ENCODE data around the gene TJP2.

Gene TJP2

DNA sequence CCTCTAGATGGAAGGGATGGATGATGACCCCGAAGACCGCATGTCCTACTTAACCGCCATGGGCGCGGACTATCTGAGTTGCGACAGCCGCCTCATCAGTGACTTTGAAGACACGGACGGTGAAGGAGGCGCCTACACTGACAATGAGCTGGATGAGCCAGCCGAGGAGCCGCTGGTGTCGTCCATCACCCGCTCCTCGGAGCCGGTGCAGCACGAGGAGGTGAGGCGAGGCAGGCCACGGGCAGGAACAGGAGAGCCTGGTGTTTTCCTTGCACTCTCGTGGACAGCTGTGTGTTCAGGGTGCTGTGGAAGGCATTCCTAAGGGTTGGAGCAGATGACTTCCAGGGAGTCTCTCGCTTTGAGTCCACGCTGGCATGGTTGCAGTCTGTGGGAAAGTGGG is 73.9 kb downstream of the TJP2 start:
- Histone ChIP-seq H4K20me1 (ENCODE audit: insufficient read depth) (no peaks in the 10 kb centered on the region), H3K4me3 (IDR thresholded peaks at IDR 0.05; ENCODE audit: insufficient read depth, low read depth, low read length) (no peak overlapping the region), H2AFZ (ENCODE audit: low read depth) (no peak overlapping the region), H3K27ac (no peak overlapping the region), H3K27me3 (ENCODE audit: insufficient read depth, low read depth) (no peaks in the 10 kb centered on the region), H3K36me3 (ENCODE audit: insufficient read depth) (no peaks in the 10 kb centered on the region), H3K4me2 (no peak overlapping the region), H3K9ac (no peak overlapping the region), H3K4me1 (ENCODE audit: low read depth, poor library complexity, severe bottlenecking) (no peaks in the 10 kb centered on the region), H3K79me2 (ENCODE audit: insufficient read depth, low read depth) (no peaks in the 10 kb centered on the region)
- TF ChIP-seq, protein P1, sequence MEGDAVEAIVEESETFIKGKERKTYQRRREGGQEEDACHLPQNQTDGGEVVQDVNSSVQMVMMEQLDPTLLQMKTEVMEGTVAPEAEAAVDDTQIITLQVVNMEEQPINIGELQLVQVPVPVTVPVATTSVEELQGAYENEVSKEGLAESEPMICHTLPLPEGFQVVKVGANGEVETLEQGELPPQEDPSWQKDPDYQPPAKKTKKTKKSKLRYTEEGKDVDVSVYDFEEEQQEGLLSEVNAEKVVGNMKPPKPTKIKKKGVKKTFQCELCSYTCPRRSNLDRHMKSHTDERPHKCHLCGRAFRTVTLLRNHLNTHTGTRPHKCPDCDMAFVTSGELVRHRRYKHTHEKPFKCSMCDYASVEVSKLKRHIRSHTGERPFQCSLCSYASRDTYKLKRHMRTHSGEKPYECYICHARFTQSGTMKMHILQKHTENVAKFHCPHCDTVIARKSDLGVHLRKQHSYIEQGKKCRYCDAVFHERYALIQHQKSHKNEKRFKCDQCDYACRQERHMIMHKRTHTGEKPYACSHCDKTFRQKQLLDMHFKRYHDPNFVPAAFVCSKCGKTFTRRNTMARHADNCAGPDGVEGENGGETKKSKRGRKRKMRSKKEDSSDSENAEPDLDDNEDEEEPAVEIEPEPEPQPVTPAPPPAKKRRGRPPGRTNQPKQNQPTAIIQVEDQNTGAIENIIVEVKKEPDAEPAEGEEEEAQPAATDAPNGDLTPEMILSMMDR (conservative IDR thresholded peaks at IDR 0.05; ENCODE audit: low read depth, low read length), result no peak

GRCh38 chr9:69249337-69249736 is 75.3 kb downstream of the TJP2 start:
- Histone ChIP-seq H3K4me1 (ENCODE audit: low read depth, poor library complexity, severe bottlenecking) (no peaks in the 10 kb centered on the region), H4K20me1 (ENCODE audit: insufficient read depth) (no peaks in the 10 kb centered on the region), H2AFZ (ENCODE audit: low read depth) (no peak overlapping the region), H3K4me3 (IDR thresholded peaks at IDR 0.05; ENCODE audit: insufficient read depth, low read depth, low read length) (no peak overlapping the region), H3K79me2 (ENCODE audit: insufficient read depth, low read depth) (no peaks in the 10 kb centered on the region), H3K36me3 (ENCODE audit: insufficient read depth) (no peaks in the 10 kb centered on the region), H3K9ac (no peak overlapping the region), H3K27ac (no peak overlapping the region), H3K4me2 (no peak overlapping the region), H3K27me3 (ENCODE audit: insufficient read depth, low read depth) (no peaks in the 10 kb centered on the region)
- TF ChIP-seq, protein P1 (conservative IDR thresholded peaks at IDR 0.05; ENCODE audit: low read depth, low read length), result no peak

DNA sequence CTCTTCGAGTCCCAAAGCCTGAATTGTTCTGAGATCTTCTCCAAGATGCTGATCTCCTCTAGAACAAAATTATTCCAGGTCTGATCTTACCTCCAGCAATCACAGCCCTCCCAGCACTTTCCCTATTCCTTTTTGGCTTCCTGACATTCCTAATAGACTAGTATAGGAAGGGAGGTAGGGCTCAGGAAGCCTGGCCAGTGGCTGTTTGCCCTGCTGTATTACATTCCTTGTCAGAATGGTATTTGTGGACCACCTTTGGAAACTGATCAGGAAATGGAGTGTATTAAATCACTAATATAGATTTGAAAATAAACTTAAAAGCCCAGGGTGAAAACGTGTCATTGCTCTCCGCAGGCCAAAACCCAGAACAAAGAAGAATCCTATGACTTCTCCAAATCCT is 76.6 kb downstream of the TJP2 start:
- H3K4me2 ChIP-seq, result no peak overlapping the region
- no peaks in the 10 kb centered on the region for H3K79me2 ChIP-seq (ENCODE audit: insufficient read depth, low read depth)
- H3K27ac ChIP-seq, result no peak overlapping the region
- H2AFZ ChIP-seq (ENCODE audit: low read depth), result no peak overlapping the region
- no peaks in the 10 kb centered on the region for H3K4me1 ChIP-seq (ENCODE audit: low read depth, poor library complexity, severe bottlenecking)
- no peaks in the 10 kb centered on the region for H3K36me3 ChIP-seq (ENCODE audit: insufficient read depth)
- H4K20me1 ChIP-seq (ENCODE audit: insufficient read depth), result no peaks in the 10 kb centered on the region
- H3K27me3 ChIP-seq (ENCODE audit: insufficient read depth, low read depth), result no peaks in the 10 kb centered on the region
- TF ChIP-seq, protein P1 (conservative IDR thresholded peaks at IDR 0.05; ENCODE audit: low read depth, low read length), result no peak
- H3K9ac ChIP-seq, result no peak overlapping the region
- H3K4me3 ChIP-seq (IDR thresholded peaks at IDR 0.05; ENCODE audit: insufficient read depth, low read depth, low read length), result no peak overlapping the region

GRCh38 chr9:69252436-69252835 is 78.4 kb downstream of the TJP2 start:
- H3K9ac ChIP-seq, result no peak overlapping the region
- H3K4me1 ChIP-seq (ENCODE audit: low read depth, poor library complexity, severe bottlenecking), result no peaks in the 10 kb centered on the region
- H3K4me2 ChIP-seq, result no peak overlapping the region
- H3K27ac ChIP-seq, result no peak overlapping the region
- no peaks in the 10 kb centered on the region for H4K20me1 ChIP-seq (ENCODE audit: insufficient read depth)
- no peak overlapping the region for H3K4me3 ChIP-seq (IDR thresholded peaks at IDR 0.05; ENCODE audit: insufficient read depth, low read depth, low read length)
- no peaks in the 10 kb centered on the region for H3K36me3 ChIP-seq (ENCODE audit: insufficient read depth)
- H2AFZ ChIP-seq (ENCODE audit: low read depth), result no peak overlapping the region
- no peaks in the 10 kb centered on the region for H3K79me2 ChIP-seq (ENCODE audit: insufficient read depth, low read depth)
- no peaks in the 10 kb centered on the region for H3K27me3 ChIP-seq (ENCODE audit: insufficient read depth, low read depth)
- TF ChIP-seq, protein P1 (conservative IDR thresholded peaks at IDR 0.05; ENCODE audit: low read depth, low read length), result no peak

Measured in KMS-11 (cell line).